Measurements from ENCODE around the gene C1orf185.

C1orf185 gene

DNA sequence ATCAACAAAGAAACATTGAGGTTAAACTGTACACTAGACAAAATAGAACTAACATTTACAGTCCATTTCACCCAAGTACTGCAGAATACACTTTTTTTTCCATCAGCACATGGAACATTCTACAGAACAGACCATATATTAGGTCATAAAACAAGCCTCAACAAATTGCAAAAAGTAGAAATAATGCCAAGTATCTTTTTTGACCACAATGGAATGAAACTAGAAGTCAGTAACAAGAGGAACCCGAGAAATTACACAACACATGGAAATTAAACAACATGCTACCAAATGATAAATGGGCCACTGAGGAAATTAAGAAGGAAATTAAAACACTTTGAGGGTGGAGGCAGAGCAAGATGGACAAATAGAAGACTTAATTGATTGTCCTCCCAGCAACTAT, 8.4 kb upstream of the C1orf185 start:
- Histone ChIP-seq H4K91ac (ENCODE audit: low read depth, low read length) (no peak overlapping the region), H3K4me3 (ENCODE audit: low read depth, low read length) (no peak overlapping the region), H2AFZ (ENCODE audit: insufficient read depth, low read length, poor library complexity) (no peak overlapping the region), H3K4ac (ENCODE audit: low read depth, low read length) (no peak overlapping the region), H3K4me1 (ENCODE audit: control insufficient read depth in 1 of 2, insufficient read depth in 2 of 2, low read length in 2 of 2) (no peaks in the 10 kb centered on the region), H2BK12ac (ENCODE audit: low read length) (no peak overlapping the region), H4K8ac (ENCODE audit: low read depth, low read length) (no peak overlapping the region), H4K12ac (ENCODE audit: low read depth, low read length) (no peak overlapping the region), H3K9ac (ENCODE audit: low read length) (no peak overlapping the region), H3K14ac (ENCODE audit: low read length) (no peak overlapping the region), H3K79me2 (ENCODE audit: control insufficient read depth, insufficient read depth, low read length, poor library complexity) (no peaks in the 10 kb centered on the region), H3K27ac (ENCODE audit: low read depth, low read length) (no peak overlapping the region), H3K9me3 (ENCODE audit: insufficient read depth, low read depth, low read length) (no peaks in the 10 kb centered on the region), H3K18ac (ENCODE audit: low read length) (no peak overlapping the region), H3K27me3 (ENCODE audit: insufficient read depth, low read length) (no peaks in the 10 kb centered on the region), H2BK5ac (ENCODE audit: low read depth, low read length, poor library complexity) (no peak overlapping the region), H3K79me1 (ENCODE audit: low read length) (no peaks in the 10 kb centered on the region), H3K23ac (ENCODE audit: low read length) (no peak overlapping the region), H3K36me3 (ENCODE audit: control insufficient read depth in 1 of 2, insufficient read depth in 2 of 2, low read length in 2 of 2) (no peaks in the 10 kb centered on the region), H2BK120ac (ENCODE audit: insufficient read depth, low read length, poor library complexity) (no peak overlapping the region), H2AK5ac (ENCODE audit: low read length) (no peak overlapping the region), H3K4me2 (ENCODE audit: low read length) (no peak overlapping the region)
- DNase-seq, result no peak
- WGBS (ENCODE audit: extremely low coverage, insufficient coverage, insufficient read length), result no CpG with 5 or more reads among the region's 1 CpG

DNA sequence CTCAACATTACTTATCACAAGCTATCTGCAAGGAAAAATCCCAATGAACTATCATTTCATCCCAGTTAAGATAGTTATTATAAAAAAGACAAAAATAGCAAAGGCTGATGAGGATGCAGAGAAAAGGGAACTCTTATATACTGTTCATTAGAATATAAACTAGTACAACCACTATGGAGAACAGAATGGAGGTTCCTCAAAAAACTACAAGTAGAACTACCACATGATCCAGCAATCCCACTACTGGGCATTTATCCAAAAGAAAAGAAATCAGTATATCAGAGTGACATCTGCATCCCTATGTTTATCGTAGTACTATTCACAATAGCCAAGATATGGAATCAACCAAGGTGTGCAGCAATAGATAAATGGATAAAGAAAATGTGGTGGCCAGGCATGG, 4.9 kb upstream of the C1orf185 start:
- WGBS (ENCODE audit: extremely low coverage, insufficient coverage, insufficient read length), result no CpG with 5 or more reads among the region's 1 CpG
- no peaks in the 10 kb centered on the region for H3K79me1 ChIP-seq (ENCODE audit: low read length)
- H2BK12ac ChIP-seq (ENCODE audit: low read length), result no peak overlapping the region

DNA sequence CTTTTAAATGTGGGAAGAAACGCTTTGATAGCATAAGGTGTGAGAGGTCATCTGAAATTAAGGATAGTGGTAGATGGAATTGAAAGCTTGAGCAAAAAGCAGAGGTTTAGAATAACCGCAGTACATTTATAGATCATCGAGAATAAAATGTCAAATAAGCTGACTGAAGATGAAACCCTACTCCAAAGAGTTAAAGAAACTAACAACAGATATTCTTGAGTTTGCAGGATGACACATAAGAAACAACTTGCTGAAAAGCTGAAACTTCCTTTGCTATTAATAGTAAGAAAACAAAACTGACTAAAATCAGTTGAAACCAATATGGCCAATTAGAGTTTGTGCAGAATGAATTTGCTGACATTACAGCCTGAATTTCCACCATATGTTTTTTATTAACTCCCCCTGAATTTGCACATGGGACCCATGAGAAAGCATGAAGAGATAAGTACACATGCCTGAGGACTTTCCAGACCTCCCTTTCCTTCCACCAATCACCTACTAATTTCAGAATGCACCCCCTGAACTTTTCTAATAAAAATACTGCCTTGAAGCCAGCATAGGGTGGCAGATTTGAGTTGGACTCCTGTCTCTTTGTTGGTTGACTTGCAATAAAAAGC, 1.7 kb upstream of the C1orf185 start:
- Histone ChIP-seq H3K36me3 (ENCODE audit: control insufficient read depth in 1 of 2, insufficient read depth in 2 of 2, low read length in 2 of 2) (no peaks in the 10 kb centered on the region), H2BK5ac (ENCODE audit: low read depth, low read length, poor library complexity) (no peak overlapping the region), H3K4me2 (ENCODE audit: low read length) (no peak overlapping the region), H3K18ac (ENCODE audit: low read length) (no peak overlapping the region), H3K4ac (ENCODE audit: low read depth, low read length) (no peak overlapping the region), H3K27ac (ENCODE audit: low read depth, low read length) (no peak overlapping the region), H4K8ac (ENCODE audit: low read depth, low read length) (no peak overlapping the region), H3K79me2 (ENCODE audit: control insufficient read depth, insufficient read depth, low read length, poor library complexity) (no peaks in the 10 kb centered on the region), H4K12ac (ENCODE audit: low read depth, low read length) (no peak overlapping the region), H3K9me3 (ENCODE audit: insufficient read depth, low read depth, low read length) (no peaks in the 10 kb centered on the region), H2AFZ (ENCODE audit: insufficient read depth, low read length, poor library complexity) (no peak overlapping the region), H4K91ac (ENCODE audit: low read depth, low read length) (no peak overlapping the region), H3K4me3 (ENCODE audit: low read depth, low read length) (no peak overlapping the region), H3K14ac (ENCODE audit: low read length) (no peak overlapping the region), H3K27me3 (ENCODE audit: insufficient read depth, low read length) (no peaks in the 10 kb centered on the region), H3K23ac (ENCODE audit: low read length) (no peak overlapping the region), H3K4me1 (ENCODE audit: control insufficient read depth in 1 of 2, insufficient read depth in 2 of 2, low read length in 2 of 2) (no peaks in the 10 kb centered on the region), H2AK5ac (ENCODE audit: low read length) (no peak overlapping the region), H3K9ac (ENCODE audit: low read length) (no peak overlapping the region), H3K79me1 (ENCODE audit: low read length) (no peaks in the 10 kb centered on the region), H2BK120ac (ENCODE audit: insufficient read depth, low read length, poor library complexity) (no peak overlapping the region), H2BK12ac (ENCODE audit: low read length) (no peak overlapping the region)
- no CpG with 5 or more reads among the region's 3 CpGs for WGBS (ENCODE audit: extremely low coverage, insufficient coverage, insufficient read length)
- DNase-seq, result no peak

More for the DNA sequence above, 4.9 kb upstream of the C1orf185 start:
- Histone ChIP-seq H2AFZ (ENCODE audit: insufficient read depth, low read length, poor library complexity) (no peak overlapping the region), H3K4me2 (ENCODE audit: low read length) (no peak overlapping the region), H4K8ac (ENCODE audit: low read depth, low read length) (no peak overlapping the region), H3K4ac (ENCODE audit: low read depth, low read length) (no peak overlapping the region), H2BK120ac (ENCODE audit: insufficient read depth, low read length, poor library complexity) (no peak overlapping the region), H3K4me3 (ENCODE audit: low read depth, low read length) (no peak overlapping the region), H3K27me3 (ENCODE audit: insufficient read depth, low read length) (no peaks in the 10 kb centered on the region), H2AK5ac (ENCODE audit: low read length) (no peak overlapping the region), H3K4me1 (ENCODE audit: control insufficient read depth in 1 of 2, insufficient read depth in 2 of 2, low read length in 2 of 2) (no peaks in the 10 kb centered on the region), H3K36me3 (ENCODE audit: control insufficient read depth in 1 of 2, insufficient read depth in 2 of 2, low read length in 2 of 2) (no peaks in the 10 kb centered on the region), H3K9ac (ENCODE audit: low read length) (no peak overlapping the region), H3K23ac (ENCODE audit: low read length) (no peak overlapping the region), H3K18ac (ENCODE audit: low read length) (no peak overlapping the region), H4K12ac (ENCODE audit: low read depth, low read length) (no peak overlapping the region), H3K79me2 (ENCODE audit: control insufficient read depth, insufficient read depth, low read length, poor library complexity) (no peaks in the 10 kb centered on the region), H3K27ac (ENCODE audit: low read depth, low read length) (no peak overlapping the region), H3K9me3 (ENCODE audit: insufficient read depth, low read depth, low read length) (no peaks in the 10 kb centered on the region), H2BK5ac (ENCODE audit: low read depth, low read length, poor library complexity) (no peak overlapping the region), H3K14ac (ENCODE audit: low read length) (no peak overlapping the region), H4K91ac (ENCODE audit: low read depth, low read length) (no peak overlapping the region)
- DNase-seq, result no peak

DNA sequence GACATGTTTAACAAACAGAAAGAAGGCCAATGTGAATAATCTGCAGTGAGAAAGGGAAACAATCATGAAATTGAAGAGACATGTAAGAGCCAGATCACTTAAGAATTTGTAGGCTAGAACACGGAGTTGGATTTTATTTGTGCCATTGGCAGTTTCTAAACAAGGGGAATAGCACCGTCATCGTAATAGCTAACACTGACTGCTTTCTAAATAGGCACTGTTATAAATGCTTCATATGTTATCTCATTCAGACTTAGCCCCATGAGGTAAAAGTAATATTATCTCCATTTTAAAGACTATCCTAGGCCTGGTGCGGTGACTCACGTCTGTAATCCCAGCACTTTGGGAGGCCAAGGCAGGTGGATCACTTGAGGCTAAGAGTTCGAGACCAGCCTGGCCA, 12.1 kb downstream of the C1orf185 start:
- Histone ChIP-seq H3K4me3 (ENCODE audit: low read depth, low read length) (no peak overlapping the region), H3K9ac (ENCODE audit: low read length) (no peak overlapping the region), H4K91ac (ENCODE audit: low read depth, low read length) (no peak overlapping the region), H4K8ac (ENCODE audit: low read depth, low read length) (no peak overlapping the region), H3K14ac (ENCODE audit: low read length) (no peak overlapping the region), H3K36me3 (ENCODE audit: control insufficient read depth in 1 of 2, insufficient read depth in 2 of 2, low read length in 2 of 2) (no peaks in the 10 kb centered on the region), H4K12ac (ENCODE audit: low read depth, low read length) (no peak overlapping the region), H3K4ac (ENCODE audit: low read depth, low read length) (no peak overlapping the region), H2AFZ (ENCODE audit: insufficient read depth, low read length, poor library complexity) (no peak overlapping the region), H3K18ac (ENCODE audit: low read length) (no peak overlapping the region), H3K9me3 (ENCODE audit: insufficient read depth, low read depth, low read length) (no peaks in the 10 kb centered on the region), H3K79me2 (ENCODE audit: control insufficient read depth, insufficient read depth, low read length, poor library complexity) (no peaks in the 10 kb centered on the region), H2BK120ac (ENCODE audit: insufficient read depth, low read length, poor library complexity) (no peak overlapping the region), H2AK5ac (ENCODE audit: low read length) (no peak overlapping the region), H3K23ac (ENCODE audit: low read length) (no peak overlapping the region), H3K4me2 (ENCODE audit: low read length) (no peak overlapping the region), H3K79me1 (ENCODE audit: low read length) (no peaks in the 10 kb centered on the region), H2BK5ac (ENCODE audit: low read depth, low read length, poor library complexity) (no peak overlapping the region), H3K27ac (ENCODE audit: low read depth, low read length) (no peak overlapping the region), H3K4me1 (ENCODE audit: control insufficient read depth in 1 of 2, insufficient read depth in 2 of 2, low read length in 2 of 2) (no peaks in the 10 kb centered on the region), H3K27me3 (ENCODE audit: insufficient read depth, low read length) (no peaks in the 10 kb centered on the region), H2BK12ac (ENCODE audit: low read length) (no peak overlapping the region)
- WGBS (ENCODE audit: extremely low coverage, insufficient coverage, insufficient read length), result no CpG with 5 or more reads among the region's 6 CpGs
- no peak for DNase-seq

All from trophoblast cell (in vitro differentiated cells and primary cell).